ENCODE data around the gene ANKRD49.

ANKRD49 gene

GRCh38 chr11:94528551-94528950 lies 34.8 kb downstream of the ANKRD49 start:
- no peak for TF ChIP-seq CTCF (IDR thresholded peaks at IDR 0.05; ENCODE audit: poor library complexity, severe bottlenecking)
- H3K4me3 ChIP-seq (ENCODE audit: severe bottlenecking), result no peak overlapping the region
- no peaks in the 10 kb centered on the region for H3K27me3 ChIP-seq (ENCODE audit: insufficient read depth, poor library complexity, severe bottlenecking)
- H3K4me1 ChIP-seq (ENCODE audit: insufficient read depth, poor library complexity, severe bottlenecking), result no peaks in the 10 kb centered on the region
- H3K36me3 ChIP-seq (ENCODE audit: low read depth), result no peaks in the 10 kb centered on the region
- ATAC-seq (ENCODE audit: low read depth) (no peak), DNase-seq (ENCODE audit: low spot score) (no peak)
- no peaks in the 10 kb centered on the region for H3K9me3 ChIP-seq (ENCODE audit: severe bottlenecking)
- no peak overlapping the region for H3K27ac ChIP-seq (ENCODE audit: poor library complexity, severe bottlenecking)

DNA sequence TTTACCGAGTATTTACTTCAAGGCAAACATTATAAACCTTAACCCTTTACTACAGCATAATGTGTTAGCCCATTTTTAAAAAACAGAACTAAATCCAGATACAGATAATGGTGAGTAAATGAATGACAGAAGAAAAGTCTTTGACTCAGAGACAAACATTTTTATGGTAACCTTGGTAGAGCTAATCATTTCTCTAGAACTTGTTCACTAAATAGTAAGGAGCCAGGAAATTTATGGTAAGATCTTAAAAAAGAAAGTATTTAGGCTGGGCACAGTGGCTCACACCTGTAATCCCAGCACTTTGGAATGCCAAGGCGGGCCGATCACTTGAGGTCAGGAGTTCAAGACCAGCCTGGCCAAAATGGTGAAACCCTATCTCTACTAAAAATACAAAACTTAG lies 38.4 kb downstream of the ANKRD49 start:
- no peak for DNase-seq (ENCODE audit: low spot score)
- Histone ChIP-seq H3K36me3 (ENCODE audit: low read depth) (no peaks in the 10 kb centered on the region), H3K4me3 (ENCODE audit: severe bottlenecking) (no peak overlapping the region), H3K4me1 (ENCODE audit: insufficient read depth, poor library complexity, severe bottlenecking) (no peaks in the 10 kb centered on the region), H3K9me3 (ENCODE audit: severe bottlenecking) (no peaks in the 10 kb centered on the region), H3K27ac (ENCODE audit: poor library complexity, severe bottlenecking) (no peak overlapping the region), H3K27me3 (ENCODE audit: insufficient read depth, poor library complexity, severe bottlenecking) (no peaks in the 10 kb centered on the region)
- no peak for ATAC-seq (ENCODE audit: low read depth)
- TF ChIP-seq CTCF (IDR thresholded peaks at IDR 0.05; ENCODE audit: poor library complexity, severe bottlenecking), result no peak

- no peak for TF ChIP-seq CTCF (IDR thresholded peaks at IDR 0.05; ENCODE audit: poor library complexity, severe bottlenecking)
- ATAC-seq (ENCODE audit: low read depth) (no peak), DNase-seq (ENCODE audit: low spot score) (no peak)
- H3K4me1 ChIP-seq (ENCODE audit: insufficient read depth, poor library complexity, severe bottlenecking), result no peaks in the 10 kb centered on the region
- H3K27me3 ChIP-seq (ENCODE audit: insufficient read depth, poor library complexity, severe bottlenecking), result no peaks in the 10 kb centered on the region
- H3K36me3 ChIP-seq (ENCODE audit: low read depth), result no peaks in the 10 kb centered on the region
- no peak overlapping the region for H3K27ac ChIP-seq (ENCODE audit: poor library complexity, severe bottlenecking)
- no peak overlapping the region for H3K4me3 ChIP-seq (ENCODE audit: severe bottlenecking)
- no peaks in the 10 kb centered on the region for H3K9me3 ChIP-seq (ENCODE audit: severe bottlenecking)
Observed at GRCh38 chr11:94533206-94533605, 39.4 kb downstream of the ANKRD49 start.

DNA sequence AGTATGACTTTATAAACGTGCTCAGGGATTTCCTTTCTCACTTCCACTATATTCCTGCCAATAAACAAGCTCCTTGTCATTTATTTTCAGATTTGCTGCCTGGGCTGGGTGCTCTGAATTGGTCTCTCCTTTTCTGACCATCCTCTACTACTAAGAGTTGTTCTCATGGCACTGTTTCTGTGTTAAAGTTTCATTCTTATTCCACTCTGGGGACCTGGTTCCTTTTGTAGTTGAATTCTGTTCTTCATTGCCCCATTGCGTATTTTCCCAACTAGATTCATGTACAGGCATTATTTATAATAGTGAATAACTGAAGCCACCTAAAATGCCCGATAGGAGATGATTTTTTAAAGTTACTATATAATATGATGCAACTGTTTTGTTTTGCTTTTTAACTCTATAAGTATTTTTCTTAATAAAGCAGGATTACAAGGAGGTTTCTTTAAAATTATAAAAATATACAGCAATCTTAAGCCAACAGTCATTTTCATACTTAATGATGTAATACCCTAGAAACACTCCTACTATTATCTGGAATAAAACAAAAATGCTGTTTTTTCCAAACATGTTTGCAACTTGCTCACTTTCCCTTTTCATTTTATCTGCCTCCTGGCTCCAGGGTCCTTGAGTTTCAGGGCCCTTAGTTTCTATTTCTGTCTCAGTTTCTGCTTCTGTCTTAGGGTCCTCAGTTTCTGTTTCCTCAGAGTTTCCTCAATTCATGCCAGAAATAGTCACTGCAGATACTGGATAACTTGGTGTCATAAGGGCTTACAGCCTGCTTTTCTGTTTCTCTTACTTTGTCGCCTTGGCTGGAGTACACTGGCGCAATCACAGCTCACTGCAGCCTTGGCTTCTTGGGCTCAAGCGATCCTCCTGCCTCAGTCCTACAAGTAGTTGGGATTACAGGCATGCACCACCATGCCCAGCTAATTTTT lies 40.2 kb downstream of the ANKRD49 start:
- ATAC-seq (ENCODE audit: low read depth), result no peak
- no peak for TF ChIP-seq CTCF (IDR thresholded peaks at IDR 0.05; ENCODE audit: poor library complexity, severe bottlenecking)
- Histone ChIP-seq H3K27me3 (ENCODE audit: insufficient read depth, poor library complexity, severe bottlenecking) (no peaks in the 10 kb centered on the region), H3K9me3 (ENCODE audit: severe bottlenecking) (no peaks in the 10 kb centered on the region), H3K4me3 (ENCODE audit: severe bottlenecking) (no peak overlapping the region), H3K4me1 (ENCODE audit: insufficient read depth, poor library complexity, severe bottlenecking) (no peaks in the 10 kb centered on the region), H3K27ac (ENCODE audit: poor library complexity, severe bottlenecking) (no peak overlapping the region), H3K36me3 (ENCODE audit: low read depth) (no peaks in the 10 kb centered on the region)
- no peak for DNase-seq (ENCODE audit: low spot score)

- no peak for ATAC-seq (ENCODE audit: low read depth)
Observed at GRCh38 chr11:94536386-94536785, 42.6 kb downstream of the ANKRD49 start.

More at GRCh38 chr11:94536386-94536785, 42.6 kb downstream of the ANKRD49 start:
- H3K4me3 ChIP-seq (ENCODE audit: severe bottlenecking), result no peak overlapping the region
- no peak for DNase-seq (ENCODE audit: low spot score)
- H3K27me3 ChIP-seq (ENCODE audit: insufficient read depth, poor library complexity, severe bottlenecking), result no peaks in the 10 kb centered on the region
- H3K36me3 ChIP-seq (ENCODE audit: low read depth), result no peaks in the 10 kb centered on the region
- no peak for TF ChIP-seq CTCF (IDR thresholded peaks at IDR 0.05; ENCODE audit: poor library complexity, severe bottlenecking)
- H3K27ac ChIP-seq (ENCODE audit: poor library complexity, severe bottlenecking), result no peak overlapping the region
- H3K9me3 ChIP-seq (ENCODE audit: severe bottlenecking), result no peaks in the 10 kb centered on the region
- no peaks in the 10 kb centered on the region for H3K4me1 ChIP-seq (ENCODE audit: insufficient read depth, poor library complexity, severe bottlenecking)

Data from RWPE2 (cell line).